GM21515 (cell line): ENCODE measurements around the gene PARD6B.
"Not testable (repeated sequence)": the region's sequence is repeated elsewhere in the genome, so short reads cannot be mapped to it uniquely, and the experiment has no call there.

Experiments
- ATAC-seq: cut with Tn5 transposase; IDR thresholded peaks from one replicate; pipeline ENCODE4 v1.9.1; 2021; ENCODE audit not compliant: unreplicated experiment

The PARD6B gene

DNA sequence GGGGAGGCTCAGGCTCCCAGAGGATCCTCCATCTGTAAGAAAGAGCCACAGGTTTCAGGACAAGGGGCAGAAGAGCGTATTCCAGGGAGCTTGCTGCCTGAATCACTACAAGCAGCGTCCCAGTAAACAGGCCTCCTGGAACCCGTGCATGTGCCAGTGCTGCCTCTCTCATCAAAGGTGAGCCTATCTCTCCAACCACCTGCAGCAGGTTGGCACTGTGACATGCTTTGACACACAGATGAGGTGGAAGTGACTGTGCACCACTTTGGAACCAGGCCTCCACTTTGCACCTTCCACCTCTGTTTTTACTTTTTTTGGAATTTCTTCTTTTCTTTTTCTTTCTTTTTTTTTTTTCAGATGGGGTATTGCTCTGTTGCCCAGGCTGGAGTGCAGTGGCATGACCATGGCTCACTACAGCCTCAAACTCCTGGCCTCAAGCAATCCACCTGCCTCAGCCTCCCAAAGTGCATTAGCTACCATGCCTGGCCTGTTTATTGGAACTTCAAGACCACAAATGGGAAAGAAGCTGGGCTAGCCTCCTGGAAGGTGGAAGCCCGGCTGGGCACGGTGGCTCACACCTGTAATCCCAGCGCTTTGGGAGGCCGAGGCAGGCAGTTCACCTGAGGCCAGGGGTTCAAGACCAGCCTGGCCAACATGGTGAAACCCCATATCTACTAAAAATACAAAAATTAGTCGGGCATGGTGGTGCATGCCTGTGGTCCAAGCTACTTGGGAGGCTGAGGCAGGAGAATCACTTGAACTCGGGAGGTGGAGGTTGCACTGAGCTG lies 27.5 kb upstream of the PARD6B start:
- ATAC-seq, result not testable (repeated sequence)

GRCh38 chr20:50704514-50704913 lies 26.9 kb upstream of the PARD6B start:
- ATAC-seq, result no peak

- no peak for ATAC-seq
Observed at GRCh38 chr20:50704971-50705370, 26.4 kb upstream of the PARD6B start.

DNA sequence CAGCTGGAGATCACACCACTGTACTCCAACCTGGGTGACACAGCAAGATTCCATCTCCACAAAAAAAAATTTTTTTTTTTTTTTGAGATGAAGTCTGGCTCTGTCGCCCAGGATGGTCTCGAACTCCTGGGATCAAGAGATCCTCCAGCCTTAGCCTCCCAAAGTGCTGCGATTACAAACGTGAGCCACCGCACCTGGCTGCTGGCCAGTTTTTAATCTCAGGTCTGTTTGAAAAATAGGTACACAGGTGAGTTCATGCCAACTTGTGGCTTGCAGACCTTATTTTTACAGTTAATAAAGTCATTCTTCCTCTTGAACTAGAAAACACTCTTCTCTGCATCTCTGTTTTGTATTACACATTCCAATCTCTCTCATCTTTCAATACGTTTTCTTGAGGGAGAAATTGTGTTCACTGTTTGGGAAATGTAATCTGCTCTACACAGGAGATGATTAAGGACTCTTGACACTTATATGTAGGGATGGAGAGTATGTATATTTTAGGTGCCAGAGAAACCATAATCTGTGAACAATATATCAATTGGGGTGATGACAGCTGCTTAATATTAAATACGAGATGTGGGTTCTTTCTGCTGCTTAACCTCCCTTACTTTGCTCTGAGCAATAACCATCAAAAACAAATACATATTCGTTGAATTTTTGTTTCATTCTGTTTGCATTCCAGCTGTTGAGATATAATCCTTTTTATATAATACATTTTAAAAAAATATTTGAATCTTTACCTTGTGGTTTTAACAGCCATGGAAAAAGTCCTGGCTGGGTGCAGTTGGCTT lies 22.3 kb upstream of the PARD6B start:
- ATAC-seq, result no peak

DNA sequence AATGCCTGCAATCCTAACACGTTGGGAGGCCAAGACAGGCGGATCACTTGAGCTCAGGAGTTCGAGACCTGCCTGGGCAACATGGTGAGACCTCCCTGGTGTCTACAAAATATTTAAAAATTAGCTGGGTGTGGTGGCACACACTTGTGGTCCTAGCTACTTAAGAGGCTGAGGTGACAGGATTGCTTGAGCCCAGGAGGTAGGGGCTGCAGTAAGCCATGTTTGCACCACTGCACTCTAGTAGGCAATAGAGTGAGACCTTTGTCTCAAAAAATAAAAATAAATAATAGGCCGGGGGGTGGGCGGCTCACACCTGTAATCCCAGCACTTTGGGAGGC lies 21.8 kb upstream of the PARD6B start:
- ATAC-seq, result no peak

DNA sequence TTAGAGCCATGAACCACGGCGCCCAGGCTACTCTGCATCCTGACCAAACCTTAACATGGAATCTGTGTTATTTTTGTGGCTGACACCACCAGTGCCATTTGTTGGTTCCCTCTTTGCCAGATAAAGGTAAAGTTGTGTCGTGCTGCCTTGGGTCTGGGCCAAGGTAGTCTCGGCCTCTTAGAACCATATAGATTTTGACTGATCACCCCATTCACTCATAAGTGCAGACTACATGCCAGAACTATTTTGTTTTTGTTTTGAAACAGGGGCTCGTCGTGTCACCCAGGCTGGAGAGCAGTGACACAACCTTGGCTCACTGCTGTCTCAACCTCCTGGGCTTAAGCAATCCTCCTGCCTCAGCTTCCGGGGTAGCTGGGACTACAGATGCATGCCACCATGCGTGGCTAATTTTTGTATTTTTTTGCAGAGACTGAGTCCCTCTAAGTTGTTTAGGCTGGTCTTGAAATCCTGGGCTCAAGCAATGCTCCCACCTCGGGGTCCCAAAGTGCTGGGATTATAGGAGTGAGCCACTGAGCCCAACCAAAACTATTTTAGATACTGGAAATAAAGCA lies 20.8 kb upstream of the PARD6B start:
- ATAC-seq, result no peak

GRCh38 chr20:50711113-50711825 lies 20.1 kb upstream of the PARD6B start:
- no peak for ATAC-seq

DNA sequence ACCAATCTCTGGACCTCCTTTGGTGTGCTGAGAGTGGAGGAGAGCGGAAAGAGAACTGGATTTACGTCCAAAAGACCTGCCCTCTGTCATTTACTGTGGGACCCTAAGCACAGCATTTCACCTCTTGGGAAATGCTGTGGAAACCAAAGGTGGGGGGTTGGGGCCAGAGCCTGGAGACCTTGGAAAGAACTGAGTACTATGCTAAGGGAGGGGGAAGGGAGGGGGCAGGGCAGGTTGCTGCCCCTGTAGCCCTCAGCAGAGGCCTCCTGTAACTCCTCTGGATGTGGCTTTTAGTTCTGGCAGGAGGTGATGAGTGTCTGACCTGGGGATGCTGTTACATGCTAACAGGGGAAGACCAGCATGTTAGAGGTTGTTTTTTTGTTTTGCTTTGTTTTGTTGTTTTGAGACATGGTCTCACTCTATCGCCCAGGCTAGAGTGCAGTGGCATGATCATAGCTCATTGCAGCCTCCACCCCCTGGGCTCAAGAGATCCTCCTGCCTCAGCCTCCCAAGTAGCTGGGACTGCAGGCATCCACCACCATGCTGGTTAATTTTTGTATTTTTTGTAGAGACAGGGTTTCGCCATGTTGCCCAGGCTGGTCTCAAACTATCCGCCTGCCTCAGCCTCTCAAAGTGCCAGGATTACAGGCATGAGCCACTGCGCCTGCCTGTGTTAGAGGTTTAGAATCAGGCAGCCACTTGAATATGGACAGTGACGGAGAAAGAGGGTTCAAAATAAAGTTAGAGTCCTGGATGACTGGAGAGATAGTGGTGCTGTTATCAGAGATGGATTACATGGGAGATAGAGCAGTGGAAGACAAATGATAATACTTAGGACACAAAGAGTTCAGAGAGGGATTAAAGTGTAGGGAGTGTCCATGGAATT lies 18.4 kb upstream of the PARD6B start:
- ATAC-seq, result no peak

DNA sequence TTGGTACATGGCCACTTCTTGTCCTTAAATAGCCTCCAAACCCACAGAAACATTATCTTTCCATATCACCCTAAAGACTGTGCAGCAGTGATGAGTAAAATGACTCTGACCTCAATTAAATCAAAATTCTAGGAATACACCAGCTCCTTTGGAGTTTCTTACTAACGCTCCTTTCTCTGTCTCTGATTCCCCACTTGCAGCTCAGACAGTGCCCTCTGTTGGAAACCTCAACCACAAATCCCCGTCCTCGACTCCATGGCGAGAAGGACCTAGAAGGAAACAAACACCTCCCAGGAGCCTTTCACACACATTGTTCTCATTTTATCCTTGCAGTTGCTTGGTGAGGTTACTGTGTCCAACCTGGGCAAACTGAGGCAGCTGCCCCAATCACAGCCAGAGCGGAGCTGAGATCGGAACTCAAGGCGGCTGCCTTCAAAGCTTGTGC lies 17.7 kb upstream of the PARD6B start:
- no peak for ATAC-seq

DNA sequence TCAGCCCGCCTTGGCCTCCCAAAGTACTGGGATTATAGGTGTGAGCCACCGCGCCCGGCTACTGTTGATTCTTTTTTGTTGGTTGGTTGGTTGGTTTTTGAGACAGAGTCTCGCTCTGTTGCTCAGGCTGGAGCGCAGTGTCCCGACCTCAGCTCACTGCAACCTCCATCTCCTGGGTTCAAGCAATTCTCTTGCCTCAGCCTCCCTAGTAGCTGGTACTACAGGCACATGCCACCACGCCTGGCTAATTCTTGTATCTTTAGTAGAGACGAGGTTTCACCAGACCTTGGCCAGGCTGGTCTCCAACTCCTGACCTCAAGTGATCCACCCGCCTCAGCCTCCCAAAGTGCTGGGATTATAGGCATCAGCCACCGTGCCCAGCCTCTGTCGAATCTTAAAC lies 17.0 kb upstream of the PARD6B start:
- not testable (repeated sequence) for ATAC-seq

GRCh38 chr20:50715694-50716093 lies 15.7 kb upstream of the PARD6B start:
- no peak for ATAC-seq

GRCh38 chr20:50716518-50716917 lies 14.9 kb upstream of the PARD6B start:
- no peak for ATAC-seq

DNA sequence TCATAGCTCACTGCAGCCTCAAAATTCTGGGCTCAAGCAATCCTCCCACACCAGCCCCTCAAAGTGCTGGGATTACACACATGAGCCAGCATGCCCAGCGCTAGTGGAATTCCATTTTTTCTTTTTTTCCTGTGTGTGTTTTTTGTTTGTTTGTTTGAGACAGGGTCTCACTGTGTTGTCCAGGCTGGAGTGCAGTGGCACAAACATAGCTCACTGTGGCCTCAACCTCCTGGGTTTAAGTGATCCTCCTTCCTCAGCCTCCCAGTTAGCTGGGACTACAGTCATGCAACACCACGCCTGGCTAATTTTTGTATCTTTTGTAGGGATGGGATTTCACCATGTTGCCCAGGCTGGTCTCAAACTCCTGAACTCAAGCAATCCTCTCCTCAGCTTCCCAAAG lies 14.1 kb upstream of the PARD6B start:
- no peak for ATAC-seq

DNA sequence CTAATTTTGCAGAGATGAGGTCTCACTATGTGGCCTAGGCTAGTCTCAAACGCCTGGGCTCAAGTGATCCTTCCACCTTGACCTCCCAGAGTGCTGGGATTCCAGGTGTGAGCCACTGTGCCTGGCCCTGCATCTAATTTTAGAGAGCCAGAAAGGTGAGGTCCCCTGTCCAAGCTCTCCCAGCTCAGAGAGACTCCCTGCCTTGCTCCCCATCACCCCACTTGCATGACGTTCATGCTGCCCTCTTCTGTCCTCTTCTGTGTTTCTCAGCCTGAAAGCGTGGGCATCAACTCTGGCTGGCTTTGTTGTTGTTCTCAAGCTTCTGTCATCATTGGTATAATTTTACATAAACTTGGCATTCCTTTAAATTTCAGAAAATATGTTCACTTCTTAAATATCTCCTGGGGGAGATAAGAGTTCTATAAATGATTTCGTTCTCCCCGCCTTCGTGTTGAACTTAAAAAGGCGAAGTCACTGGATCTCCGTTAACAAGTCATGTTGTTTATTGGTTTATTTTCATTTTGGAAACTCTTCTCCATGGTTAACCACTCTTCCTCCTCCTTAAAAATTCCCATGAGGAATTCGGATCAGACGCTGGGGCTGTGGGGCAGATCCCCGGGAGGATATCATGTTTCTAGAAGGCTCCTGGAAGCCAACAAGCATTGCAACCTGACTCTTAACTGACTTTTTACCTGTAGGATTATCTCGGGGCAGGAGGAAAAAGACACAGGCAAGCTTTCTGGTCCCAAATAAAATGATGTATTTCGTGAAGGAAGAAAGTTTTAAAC lies 13.2 kb upstream of the PARD6B start:
- no peak for ATAC-seq

- ATAC-seq, result no peak
Observed at GRCh38 chr20:50719328-50719727, 12.1 kb upstream of the PARD6B start.

DNA sequence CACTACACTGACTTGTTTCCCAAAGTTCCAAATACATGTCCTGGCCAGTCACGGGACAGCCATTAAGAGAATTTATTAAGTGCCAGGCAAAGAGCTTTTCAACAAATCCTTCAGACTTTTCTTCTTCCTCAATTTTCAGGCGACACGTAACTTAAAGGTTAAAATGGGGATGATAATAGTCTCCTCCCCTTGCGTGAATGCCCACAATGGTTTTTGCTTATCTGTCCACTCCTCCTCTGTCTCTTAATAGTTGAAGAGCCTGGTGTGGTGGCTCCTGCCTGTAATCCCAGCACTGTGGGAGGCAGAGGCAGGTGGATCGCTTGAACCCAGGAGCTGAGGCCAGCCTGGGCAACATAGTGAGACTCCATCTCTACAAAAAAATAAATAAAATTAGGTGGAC lies 11.4 kb upstream of the PARD6B start:
- ATAC-seq, result no peak

DNA sequence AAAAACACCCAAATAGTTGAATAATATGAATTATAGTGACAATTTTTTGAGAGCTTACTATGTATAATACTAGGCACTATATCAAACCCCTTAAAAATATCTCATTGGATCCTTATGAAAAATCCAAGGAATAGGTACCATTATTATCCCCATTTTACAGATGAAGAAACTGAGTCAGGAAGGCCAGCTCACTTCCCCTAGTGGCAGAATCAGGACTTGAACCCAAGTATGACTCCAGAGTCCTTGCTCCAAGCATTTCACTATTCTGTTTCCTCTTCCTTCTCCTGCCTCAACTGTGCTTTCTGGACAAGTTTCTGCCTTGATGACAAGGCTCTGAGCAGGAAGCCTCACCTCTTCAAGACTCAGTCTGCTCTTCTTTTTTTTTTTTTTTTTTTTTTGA lies 10.8 kb upstream of the PARD6B start:
- ATAC-seq, result no peak

- ATAC-seq, result no peak
Observed at GRCh38 chr20:50721881-50722281, 9.5 kb upstream of the PARD6B start.

- no peak for ATAC-seq
Observed at GRCh38 chr20:50722424-50723155, 8.8 kb upstream of the PARD6B start.
